ENCODE measurements around the gene UCN2.

- TF ChIP-seq, protein P1, sequence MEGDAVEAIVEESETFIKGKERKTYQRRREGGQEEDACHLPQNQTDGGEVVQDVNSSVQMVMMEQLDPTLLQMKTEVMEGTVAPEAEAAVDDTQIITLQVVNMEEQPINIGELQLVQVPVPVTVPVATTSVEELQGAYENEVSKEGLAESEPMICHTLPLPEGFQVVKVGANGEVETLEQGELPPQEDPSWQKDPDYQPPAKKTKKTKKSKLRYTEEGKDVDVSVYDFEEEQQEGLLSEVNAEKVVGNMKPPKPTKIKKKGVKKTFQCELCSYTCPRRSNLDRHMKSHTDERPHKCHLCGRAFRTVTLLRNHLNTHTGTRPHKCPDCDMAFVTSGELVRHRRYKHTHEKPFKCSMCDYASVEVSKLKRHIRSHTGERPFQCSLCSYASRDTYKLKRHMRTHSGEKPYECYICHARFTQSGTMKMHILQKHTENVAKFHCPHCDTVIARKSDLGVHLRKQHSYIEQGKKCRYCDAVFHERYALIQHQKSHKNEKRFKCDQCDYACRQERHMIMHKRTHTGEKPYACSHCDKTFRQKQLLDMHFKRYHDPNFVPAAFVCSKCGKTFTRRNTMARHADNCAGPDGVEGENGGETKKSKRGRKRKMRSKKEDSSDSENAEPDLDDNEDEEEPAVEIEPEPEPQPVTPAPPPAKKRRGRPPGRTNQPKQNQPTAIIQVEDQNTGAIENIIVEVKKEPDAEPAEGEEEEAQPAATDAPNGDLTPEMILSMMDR (IDR thresholded peaks at IDR 0.05; ENCODE audit: low read depth, low read length, poor library complexity, severe bottlenecking), result no peak
- TF ChIP-seq EZH2phosphoT487 (IDR thresholded peaks at IDR 0.05; ENCODE audit: borderline replicate concordance, low read length), result no peak
Observed at GRCh38 chr3:48599077-48599501, 35.5 kb upstream of the UCN2 start.
